HG02973 (cell line): Measurements from ENCODE around the gene EFNB3.

Source experiments
- ATAC-seq: cut with Tn5 transposase; IDR thresholded peaks from one replicate; pipeline ENCODE4 v1.9.1; 2021; ENCODE audit warnings: moderate library complexity; ENCODE audit not compliant: unreplicated experiment

EFNB3 gene, protein sequence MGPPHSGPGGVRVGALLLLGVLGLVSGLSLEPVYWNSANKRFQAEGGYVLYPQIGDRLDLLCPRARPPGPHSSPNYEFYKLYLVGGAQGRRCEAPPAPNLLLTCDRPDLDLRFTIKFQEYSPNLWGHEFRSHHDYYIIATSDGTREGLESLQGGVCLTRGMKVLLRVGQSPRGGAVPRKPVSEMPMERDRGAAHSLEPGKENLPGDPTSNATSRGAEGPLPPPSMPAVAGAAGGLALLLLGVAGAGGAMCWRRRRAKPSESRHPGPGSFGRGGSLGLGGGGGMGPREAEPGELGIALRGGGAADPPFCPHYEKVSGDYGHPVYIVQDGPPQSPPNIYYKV

DNA sequence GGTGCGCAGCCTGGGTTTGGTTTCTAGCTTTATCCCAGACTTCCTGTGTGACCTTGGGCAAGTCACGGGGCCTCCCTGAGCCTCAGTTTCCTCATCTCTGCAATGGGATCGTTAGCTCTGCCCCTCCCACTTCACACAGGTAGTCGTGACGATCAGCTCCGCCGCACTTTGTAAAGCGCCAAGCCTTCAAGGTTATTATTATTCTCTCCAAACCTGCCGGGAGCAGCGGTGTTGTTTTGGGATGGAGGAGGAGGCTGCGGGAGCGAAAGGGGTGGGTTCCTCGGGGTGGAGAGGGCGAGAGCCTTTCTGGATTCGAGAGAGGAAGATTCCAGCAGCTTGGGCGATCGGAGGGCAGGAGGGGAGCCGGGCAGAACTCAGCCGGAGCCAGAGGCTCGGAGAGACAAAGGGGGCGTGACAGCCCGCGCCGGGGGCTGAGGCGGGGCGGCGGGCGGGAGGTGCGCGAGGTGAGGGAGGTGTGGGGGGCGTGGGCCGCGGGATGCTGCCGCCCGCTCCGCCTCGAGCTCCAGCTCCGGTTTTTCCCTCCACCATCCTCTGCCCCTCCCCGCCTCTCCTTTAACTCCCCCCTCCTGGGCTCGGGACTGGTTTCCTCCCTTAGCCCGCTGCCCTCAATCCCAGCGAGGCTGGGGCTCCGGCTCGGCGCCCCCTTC is at the start of gene EFNB3:
EFNB3 (plus strand) TSS at position 602 of the 668 bp plus-strand sequence. CDS start 397 bp downstream, outside the sequence.
- no peak for ATAC-seq

DNA sequence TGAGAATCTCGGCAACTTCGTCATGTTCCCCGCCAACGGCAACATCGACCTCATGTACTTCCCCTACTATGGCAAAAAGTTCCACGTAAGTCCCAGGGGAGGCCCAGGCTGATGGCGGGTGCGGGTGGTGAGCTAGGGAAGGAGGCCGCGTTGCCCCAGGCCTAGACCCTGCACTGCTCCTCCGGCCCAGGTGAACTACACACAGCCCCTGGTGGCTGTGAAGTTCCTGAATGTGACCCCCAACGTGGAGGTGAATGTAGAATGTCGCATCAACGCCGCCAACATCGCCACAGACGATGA is 49.5 kb upstream of the EFNB3 start:
- ATAC-seq, result no peak

DNA sequence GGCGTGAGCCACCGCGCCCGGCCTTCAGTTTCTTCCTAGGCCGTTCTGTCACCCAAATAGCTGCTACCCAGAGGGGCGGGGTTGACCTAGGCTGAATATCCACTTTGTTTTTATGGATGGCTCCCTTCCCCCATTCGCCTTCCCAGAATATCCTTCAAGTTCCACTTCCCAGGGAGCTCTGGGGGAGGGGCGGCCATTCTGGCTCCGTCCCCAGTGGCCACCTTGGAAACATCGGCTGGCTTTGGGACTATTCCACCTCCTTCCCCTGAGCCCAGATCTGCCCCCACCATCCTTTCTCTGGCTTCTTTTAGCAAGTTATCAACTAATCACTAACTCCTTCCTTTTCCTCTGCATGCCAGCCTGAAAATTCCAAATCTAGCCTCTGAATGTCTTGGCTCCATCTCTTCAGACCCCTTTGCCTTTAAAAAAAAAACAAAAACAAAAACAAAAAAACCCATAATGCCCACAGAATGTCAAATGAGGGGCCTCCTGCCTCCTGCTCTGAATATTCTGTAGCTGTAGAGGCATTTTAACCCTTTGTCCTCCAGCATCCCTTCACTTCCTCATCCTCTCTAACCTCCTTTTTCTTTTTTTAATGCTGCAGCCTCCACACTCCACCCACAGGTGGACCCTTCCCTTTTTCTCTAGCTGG is 47.9 kb upstream of the EFNB3 start:
- ATAC-seq, result no peak

DNA sequence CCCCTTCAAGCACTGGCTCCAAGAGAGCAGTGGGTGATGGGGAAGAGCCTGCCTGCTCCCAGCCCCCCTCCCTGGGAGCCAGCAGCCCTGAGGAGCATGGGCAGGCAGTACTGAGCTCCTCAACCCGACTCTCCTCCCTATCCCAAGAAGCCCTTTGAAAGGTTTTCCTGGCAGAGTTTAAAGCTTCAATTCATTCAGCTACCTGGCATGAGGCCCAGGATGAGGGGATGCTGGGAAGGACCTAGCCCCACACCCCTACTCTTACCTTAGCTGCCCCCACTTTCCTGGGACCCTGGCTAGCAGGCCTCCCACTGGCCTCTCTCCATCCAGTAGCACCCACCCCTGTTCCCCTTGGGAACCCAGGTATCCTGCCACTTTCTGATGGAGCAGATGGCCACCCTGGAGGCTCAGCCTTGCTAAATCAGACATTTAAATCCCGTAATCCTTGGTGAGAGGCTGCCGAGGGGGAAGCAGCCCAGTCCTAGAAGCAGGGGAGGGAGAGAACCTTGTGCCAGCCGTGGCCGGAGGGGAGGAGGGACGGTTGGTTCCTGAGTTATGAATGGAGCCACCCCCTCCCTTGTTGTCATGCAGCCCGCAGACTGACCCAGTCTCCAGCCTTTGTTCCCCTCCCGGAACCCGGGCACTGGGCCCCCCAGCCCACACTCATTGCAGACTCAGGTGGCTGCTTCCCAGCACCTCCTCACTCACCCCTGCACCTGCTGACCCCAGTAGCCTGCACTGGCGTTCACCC is 37.2 kb upstream of the EFNB3 start:
- no peak for ATAC-seq

DNA sequence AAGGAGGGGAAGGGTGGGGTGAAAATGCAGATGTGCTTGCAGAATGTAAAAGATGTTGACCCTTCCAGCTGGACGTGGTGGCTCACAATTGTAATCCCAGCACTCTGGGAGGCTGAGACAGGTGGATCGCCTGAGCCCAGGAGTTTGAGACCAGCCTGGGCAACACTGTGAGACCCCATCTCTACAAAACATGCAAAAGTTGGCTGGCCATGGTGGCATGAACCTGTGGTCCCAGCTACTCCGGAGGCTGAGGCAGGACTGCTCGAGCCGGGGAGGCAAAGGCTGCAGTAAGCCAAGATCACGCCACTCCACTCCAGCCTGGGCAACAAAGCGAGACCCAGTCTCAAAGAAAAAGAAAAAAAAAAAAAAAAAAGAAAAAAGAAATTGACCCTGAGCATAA is 36.5 kb upstream of the EFNB3 start:
- ATAC-seq, result no peak

DNA sequence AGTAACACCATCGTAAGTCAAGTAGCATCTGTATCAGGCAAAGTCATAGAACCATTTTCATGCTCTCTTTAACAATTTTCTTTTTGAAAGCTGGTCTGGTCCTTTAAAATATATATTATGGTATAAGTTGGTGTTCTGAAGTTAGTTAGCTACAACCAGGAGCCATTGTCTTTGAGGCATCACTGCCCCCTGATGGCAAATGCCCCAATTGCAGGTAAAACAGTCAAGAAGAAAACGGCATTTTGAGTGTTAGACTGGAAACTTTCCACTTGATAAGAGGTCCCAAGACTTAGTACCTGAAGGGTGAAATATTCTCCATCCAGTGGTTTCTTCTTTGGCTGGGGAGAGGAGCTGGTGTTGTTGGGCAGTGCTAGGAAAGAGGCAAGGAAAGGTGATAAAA is 31.8 kb upstream of the EFNB3 start:
- ATAC-seq, result no peak

DNA sequence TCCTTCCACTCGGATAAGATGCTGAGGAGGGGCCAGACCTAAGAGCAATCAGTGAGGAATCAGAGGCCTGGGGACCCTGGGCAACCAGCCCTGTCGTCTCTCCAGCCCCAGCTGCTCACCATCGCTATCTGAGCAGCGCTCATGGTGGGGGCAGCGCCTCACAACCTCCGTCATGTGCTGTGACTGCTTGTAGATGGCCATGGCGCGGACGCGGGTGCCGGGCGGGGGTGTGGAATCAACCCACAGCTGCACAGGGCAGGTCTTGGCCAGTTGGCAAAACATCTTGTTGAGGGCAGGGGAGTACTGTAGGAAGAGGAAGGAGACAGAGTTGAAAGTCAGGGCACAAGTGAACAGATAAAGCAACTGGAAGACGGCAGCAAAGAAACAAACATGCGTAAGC is 30.1 kb upstream of the EFNB3 start:
- no peak for ATAC-seq

DNA sequence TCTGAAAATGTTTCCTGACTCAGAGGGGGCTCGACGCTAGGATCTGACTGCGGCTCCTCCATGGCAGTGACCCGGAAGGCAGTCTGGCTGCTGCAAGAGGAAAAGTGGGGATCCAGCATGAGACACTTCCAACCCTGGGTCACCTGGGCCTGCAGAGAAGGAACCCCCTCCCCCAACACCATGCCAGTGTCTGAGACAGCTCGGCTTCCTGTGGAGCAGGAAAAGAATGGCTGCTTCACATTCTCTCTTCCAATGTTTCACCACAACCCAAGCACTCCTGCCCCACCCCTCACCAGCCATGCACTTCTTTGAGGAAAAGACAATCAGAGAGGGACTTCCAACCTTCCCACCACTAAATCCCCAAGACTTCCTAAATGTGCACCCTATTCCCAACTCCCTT is 28.5 kb upstream of the EFNB3 start:
- ATAC-seq, result no peak

DNA sequence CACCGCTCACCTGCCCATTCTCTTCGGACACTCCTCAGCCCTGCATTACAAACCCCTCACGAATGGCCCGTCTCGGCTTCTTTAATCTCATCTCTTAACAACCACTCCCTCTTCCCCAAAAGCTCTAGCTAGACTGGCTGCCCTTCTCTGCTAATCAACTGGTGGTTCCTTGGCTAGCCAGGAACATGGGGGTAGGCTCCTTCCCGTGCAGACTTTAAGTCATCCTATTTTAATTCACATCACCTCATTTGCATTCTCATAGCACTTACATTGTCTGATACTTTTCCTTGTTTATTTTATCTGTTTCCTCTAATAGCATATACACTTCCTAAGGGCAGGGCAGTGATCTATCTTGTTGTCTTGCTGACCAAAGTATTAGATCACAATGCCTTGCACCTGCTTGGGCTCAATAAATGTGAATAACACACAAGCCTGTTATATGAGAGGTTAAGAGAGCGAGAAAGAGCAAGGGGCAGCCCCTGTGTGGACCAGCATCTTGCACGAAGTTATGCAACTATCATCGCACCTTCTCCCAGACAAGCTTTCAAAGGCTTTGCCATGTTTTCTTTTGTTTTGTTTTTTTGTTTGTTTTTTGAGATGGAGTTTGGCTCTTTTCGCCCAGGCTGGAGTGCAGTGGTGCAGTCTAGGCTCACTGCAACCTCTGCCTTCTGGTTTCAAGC is 27.5 kb upstream of the EFNB3 start:
- ATAC-seq, result no peak

DNA sequence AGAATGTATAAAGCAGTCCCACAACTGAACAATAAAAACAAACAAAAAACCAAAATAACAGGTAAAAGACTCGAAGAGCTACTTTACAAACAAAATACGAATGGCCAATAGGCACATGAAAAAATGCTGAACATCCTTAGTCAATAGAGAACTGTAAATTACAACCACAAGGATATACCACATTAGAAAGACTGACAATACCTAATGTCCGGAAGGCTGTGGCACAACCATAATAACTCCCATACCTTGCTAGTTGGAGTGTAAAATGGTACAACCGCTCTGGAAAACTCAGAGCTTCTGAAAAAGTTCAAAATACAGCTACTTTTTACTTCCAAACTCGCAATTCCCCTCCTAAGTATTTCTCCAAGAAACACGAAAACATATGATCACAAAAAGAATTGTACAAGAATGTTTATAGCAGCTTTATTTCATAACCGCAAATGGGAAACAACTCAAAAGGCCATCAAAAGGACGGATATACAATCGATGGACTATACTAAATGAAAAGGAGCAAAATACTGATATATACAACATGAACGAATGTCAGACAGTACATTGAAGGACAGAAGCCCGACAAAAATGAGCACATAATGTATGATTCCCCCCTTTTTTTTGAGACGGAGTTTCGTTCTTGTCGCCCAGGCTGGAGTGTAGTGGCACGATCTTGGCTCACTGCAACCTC is 20.0 kb upstream of the EFNB3 start:
- ATAC-seq, result no peak

DNA sequence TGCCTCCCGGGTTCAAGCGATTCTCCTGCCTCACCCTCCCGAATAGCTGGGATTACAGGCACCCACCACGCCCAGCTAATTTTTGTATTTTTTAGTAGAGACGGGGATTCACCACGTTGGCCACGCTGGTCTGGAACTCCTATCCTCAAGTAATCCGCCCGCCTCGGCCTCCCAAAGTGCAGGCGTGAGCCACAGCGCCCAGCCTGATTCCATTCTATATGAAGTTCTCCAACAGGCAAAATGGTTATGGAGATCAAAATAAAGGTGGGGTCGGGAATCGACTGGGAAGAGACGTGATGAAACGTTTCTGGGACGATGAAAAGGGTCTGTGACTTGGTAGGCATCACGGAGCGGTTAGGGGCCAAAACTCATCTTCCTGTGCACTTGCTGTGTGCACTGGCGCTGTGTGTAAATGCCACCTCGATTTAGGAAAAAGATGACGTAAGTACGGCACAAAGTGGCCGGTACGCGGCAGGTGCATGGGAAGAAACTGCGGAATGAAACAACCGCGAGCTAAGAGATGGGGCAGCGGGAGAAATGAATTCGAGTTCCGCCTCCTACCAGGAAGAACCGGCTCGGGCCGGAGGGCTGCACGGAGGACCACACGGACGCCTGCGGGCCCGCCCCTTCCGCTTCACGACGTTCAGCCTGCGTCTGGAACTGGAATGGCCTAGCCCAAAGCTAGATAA is 19.3 kb upstream of the EFNB3 start:
- peak; percentile 43 for ATAC-seq

DNA sequence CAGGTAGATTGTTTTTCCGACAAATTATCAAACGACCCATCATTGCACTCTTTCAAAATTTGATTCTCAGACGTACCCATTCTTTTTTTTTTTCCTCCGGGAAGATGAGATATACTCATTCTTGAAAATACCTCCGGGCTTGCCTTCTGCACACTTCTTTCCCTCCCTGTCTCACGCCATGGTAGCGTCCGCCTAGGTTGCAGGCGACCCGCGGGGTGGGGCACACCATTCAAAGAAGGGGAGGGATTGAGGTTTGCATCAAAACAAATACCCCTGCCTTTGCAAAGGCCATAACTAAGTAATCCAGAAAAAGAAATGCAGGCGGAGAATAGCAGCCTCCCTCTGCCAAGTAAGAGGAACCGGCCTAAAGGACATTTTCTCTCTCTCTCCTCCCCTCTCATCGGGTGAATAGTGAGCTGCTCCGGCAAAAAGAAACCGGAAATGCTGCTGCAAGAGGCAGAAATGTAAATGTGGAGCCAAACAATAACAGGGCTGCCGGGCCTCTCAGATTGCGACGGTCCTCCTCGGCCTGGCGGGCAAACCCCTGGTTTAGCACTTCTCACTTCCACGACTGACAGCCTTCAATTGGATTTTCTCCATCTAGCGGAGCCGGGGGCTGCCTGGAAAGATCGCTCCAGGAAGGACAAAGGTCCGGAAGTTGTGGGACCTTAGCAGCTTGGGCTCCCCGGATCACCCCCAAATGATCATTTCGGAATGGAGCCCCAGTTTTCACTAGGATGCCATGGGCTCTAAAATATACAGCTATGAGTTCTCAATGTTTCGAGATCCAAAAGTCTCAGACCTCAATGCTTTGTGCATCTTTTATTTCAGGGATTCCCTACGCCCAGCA is 18.6 kb upstream of the EFNB3 start:
- ATAC-seq, result peak; percentile 38

DNA sequence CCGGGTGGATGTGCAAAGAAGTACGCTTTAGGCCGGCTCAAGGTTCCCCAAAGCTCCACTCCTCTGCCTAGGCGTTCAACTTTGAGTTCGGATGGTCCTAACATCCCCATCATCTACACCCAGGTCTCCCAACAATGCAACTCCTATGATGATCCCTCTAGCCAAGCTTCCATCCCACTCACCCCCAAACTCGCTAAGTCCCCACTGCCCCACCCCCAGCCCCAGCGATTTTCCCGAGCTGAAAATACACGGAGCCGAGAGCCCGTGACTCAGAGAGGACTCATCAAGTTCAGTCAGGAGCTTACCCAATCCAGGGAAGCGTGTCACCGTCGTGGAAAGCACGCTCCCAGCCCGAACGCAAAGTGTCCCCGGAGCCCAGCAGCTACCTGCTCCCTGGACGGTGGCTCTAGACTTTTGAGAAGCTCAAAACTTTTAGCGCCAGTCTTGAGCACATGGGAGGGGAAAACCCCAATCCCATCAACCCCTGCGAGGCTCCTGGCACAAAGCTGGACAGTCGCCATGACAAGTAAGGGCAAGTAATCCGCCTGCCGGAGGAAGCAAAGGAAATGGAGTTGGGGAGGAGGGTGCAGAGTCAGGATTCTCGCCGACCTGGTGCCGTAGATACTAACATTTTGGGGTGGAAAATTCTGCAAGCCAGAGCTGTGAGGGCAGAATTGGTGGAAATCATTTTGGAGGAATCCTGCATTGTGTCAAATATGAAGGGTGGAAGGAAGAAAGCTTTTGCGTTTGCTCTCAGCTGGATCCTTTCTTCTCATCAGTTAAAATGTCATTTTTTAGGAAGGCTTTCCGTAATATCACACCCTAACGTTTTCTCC is 17.7 kb upstream of the EFNB3 start, which contains the start of gene TP53:
TP53 (minus strand) TSS at position 419 of the 836 bp plus-strand sequence. CDS start 10,896 bp downstream, outside the sequence.
- peak; percentile 30 for ATAC-seq

DNA sequence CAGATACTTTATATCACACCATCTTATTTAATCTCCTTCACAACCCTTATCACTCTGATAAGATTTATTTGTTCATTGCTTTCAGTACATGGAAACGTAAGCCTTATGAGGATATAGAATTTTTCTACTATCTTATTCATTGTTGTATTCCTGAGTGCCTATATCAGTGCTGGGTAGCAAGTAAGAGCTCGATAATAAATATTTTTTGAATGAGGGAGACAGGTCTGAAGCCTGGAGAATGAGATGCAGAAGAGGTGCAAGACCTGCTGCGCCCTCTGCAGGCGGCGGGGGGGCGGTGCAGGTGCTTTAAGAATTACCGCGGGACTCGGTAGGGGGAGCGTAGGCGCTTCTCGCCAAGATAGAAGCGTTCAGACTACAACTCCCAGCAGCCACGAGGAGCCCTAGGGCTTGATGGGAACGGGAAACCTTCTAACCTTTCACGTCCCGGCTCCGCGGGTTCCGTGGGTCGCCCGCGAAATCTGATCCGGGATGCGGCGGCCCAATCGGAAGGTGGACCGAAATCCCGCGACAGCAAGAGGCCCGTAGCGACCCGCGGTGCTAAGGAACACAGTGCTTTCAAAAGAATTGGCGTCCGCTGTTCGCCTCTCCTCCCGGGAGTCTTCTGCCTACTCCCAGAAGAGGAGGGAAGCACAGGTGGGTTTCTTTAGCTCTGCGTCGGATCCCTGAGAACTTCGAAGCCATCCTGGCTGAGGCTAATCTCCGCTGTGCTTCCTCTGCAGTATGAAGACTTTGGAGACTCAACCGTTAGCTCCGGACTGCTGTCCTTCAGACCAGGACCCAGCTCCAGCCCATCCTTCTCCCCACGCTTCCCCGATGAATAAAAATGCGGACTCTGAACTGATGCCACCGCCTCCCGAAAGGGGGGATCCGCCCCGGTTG is 16.8 kb upstream of the EFNB3 start, which contains the start of gene WRAP53:
WRAP53 (plus strand) TSS at position 570 of the 900 bp plus-strand sequence; CDS start at position 742, 172 bp downstream.
- ATAC-seq, result peak; percentile 56

DNA sequence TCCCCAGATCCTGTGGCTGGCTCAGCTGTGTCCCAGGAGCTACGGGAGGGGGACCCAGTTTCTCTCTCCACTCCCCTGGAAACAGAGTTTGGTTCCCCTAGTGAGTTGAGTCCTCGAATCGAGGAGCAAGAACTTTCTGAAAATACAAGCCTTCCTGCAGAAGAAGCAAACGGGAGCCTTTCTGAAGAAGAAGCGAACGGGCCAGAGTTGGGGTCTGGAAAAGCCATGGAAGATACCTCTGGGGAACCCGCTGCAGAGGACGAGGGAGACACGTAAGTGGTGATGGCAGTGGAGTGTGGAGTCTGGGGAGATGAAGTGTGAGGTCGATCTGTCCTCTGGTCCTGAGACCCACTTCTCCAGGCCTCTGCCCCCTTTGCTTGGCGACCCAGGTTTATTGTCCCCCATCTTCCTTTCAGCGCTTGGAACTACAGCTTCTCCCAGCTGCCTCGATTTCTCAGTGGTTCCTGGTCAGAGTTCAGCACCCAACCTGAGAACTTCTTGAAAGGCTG is 16.1 kb upstream of the EFNB3 start:
- no peak for ATAC-seq

DNA sequence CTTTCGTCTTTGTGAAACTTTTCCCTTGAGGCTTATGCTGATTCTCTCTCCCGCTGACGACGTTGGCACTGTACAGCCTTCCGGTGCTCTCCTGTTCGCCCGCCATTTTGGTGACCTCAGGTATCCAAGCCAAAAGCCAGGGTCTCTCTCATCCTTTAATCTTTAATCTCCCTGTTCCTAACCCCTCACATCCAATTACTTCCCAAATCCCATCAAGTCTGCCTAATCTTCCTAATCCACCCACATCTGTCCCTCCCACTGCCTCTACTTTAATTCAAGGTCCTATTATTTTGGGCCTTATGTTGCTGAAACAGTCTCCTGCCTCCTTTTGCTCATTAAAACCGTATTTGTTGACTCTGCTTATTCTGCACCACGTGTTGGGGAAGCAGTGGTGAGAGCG is 9.4 kb upstream of the EFNB3 start:
- ATAC-seq, result no peak
